Stimulated activated CD4-positive, alpha-beta T cell treated with anti-CD3 and anti-CD28 coated beads, Interleukin-2, amount 100 ng/mL, for 48 hours (primary cell): ENCODE results near the gene BNIP2.

Experiments
- DNase-seq, 2 donors: peaks; one replicate each; pipeline ENCODE4 v3.0.0-alpha.2; 2020

BNIP2 gene

GRCh38 chr15:59618406-59618805, 70.7 kb downstream of the BNIP2 start:
- DNase-seq: no peak

- DNase-seq: no peak
Observed at GRCh38 chr15:59616379-59616778, 72.7 kb downstream of the BNIP2 start.

GRCh38 chr15:59615661-59616060, 73.5 kb downstream of the BNIP2 start:
- no peak for DNase-seq

GRCh38 chr15:59614153-59614552, 75.0 kb downstream of the BNIP2 start:
- no peak for DNase-seq

GRCh38 chr15:59611276-59612260, 77.6 kb downstream of the BNIP2 start, which contains the start of gene GCNT3:
TSS of gene GCNT3 (plus strand) at chr15:59611783. CDS start at chr15:59618239, 6,456 bp downstream.
- DNase-seq: no peak

- no peak for DNase-seq
Observed at GRCh38 chr15:59609730-59610712, 79.1 kb downstream of the BNIP2 start.
